Measurements from ENCODE around the gene YOD1.
A peak's percentile ranks its signal among the peaks of the same experiment; 100 is the strongest.

YOD1 gene

DNA sequence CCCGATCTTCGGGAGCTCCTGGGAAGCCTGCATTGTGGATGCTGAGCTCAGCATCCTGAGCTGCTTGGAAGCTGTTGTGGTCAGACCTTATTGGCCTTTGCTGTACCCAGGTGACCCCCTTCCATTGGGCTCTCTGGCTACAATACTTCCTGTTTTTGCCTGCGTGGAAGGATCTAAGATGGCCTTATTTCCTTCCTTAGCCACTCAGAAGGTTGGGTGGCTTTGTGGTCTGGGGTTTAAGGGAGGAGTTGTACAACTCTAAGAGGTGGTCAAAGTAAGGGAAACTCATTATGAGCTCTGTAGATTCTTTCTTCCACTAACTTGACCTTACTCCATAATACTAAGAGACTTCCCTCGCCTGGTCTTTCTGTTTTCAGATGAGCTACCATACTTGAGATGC, 19.8 kb upstream of the YOD1 start:
- H3K4me3 ChIP-seq (replicated peaks; ENCODE audit: insufficient read depth, low read length): no peak overlapping the region

DNA sequence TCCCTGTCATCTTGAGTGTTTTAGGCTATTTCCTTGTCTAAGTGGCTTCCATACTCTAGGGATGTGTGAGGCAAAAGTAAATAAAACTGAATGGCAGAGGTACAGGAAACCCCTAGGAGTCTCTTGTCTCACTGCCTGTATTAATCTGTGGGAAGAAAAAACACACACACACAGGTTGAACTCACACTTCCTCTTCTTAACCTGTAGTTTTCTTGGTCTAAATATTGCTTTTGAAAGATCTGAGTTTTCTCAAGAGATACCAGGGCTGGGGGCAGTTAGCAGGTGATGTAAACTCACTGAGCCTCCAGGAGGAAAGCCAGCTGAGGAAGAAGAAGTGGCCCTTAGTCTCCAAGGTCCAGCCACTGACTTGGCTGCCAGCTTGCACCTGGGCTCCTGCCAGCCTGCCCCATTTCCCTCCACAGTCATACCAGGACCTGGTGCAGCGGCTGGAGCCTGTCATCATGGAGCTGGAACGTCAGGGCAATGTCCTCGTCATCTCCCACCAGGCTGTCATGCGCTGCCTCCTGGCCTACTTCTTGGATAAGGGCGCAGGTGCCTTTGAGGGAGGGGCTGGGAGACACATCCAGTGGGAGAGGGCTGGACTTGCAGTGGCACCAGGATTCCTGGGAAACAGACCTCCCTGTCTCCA, 19.0 kb upstream of the YOD1 start:
- H3K4me3 ChIP-seq (replicated peaks; ENCODE audit: insufficient read depth, low read length): no peak overlapping the region
- peak; percentile 85 for TF ChIP-seq SPI1 (IDR thresholded peaks at IDR 0.05; ENCODE audit: borderline replicate concordance, low read depth)
- TF ChIP-seq, protein P1, sequence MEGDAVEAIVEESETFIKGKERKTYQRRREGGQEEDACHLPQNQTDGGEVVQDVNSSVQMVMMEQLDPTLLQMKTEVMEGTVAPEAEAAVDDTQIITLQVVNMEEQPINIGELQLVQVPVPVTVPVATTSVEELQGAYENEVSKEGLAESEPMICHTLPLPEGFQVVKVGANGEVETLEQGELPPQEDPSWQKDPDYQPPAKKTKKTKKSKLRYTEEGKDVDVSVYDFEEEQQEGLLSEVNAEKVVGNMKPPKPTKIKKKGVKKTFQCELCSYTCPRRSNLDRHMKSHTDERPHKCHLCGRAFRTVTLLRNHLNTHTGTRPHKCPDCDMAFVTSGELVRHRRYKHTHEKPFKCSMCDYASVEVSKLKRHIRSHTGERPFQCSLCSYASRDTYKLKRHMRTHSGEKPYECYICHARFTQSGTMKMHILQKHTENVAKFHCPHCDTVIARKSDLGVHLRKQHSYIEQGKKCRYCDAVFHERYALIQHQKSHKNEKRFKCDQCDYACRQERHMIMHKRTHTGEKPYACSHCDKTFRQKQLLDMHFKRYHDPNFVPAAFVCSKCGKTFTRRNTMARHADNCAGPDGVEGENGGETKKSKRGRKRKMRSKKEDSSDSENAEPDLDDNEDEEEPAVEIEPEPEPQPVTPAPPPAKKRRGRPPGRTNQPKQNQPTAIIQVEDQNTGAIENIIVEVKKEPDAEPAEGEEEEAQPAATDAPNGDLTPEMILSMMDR (IDR thresholded peaks at IDR 0.05; ENCODE audit: insufficient read depth, low read length): no peak
- H3K27ac ChIP-seq (replicated peaks): peak overlapping the region; percentile 32
- DNase-seq (ENCODE audit: low read depth in 1 of 2, low spot score in 1 of 2): peak; percentile 26 to 48
- no peaks in the 10 kb centered on the region for H3K27me3 ChIP-seq (ENCODE audit: insufficient read depth, poor library complexity, severe bottlenecking)

More for the DNA sequence above, 19.8 kb upstream of the YOD1 start:
- DNase-seq (ENCODE audit: low read depth in 1 of 2, low spot score in 1 of 2): peak in 1 of 2 experiments; percentile 90
- TF ChIP-seq POLR2AphosphoS5 (IDR thresholded peaks at IDR 0.05; ENCODE audit: low read depth): 0 out of 2 replicates have a peak, but pooled peaks have one; percentile 28
- TF ChIP-seq, protein P2, sequence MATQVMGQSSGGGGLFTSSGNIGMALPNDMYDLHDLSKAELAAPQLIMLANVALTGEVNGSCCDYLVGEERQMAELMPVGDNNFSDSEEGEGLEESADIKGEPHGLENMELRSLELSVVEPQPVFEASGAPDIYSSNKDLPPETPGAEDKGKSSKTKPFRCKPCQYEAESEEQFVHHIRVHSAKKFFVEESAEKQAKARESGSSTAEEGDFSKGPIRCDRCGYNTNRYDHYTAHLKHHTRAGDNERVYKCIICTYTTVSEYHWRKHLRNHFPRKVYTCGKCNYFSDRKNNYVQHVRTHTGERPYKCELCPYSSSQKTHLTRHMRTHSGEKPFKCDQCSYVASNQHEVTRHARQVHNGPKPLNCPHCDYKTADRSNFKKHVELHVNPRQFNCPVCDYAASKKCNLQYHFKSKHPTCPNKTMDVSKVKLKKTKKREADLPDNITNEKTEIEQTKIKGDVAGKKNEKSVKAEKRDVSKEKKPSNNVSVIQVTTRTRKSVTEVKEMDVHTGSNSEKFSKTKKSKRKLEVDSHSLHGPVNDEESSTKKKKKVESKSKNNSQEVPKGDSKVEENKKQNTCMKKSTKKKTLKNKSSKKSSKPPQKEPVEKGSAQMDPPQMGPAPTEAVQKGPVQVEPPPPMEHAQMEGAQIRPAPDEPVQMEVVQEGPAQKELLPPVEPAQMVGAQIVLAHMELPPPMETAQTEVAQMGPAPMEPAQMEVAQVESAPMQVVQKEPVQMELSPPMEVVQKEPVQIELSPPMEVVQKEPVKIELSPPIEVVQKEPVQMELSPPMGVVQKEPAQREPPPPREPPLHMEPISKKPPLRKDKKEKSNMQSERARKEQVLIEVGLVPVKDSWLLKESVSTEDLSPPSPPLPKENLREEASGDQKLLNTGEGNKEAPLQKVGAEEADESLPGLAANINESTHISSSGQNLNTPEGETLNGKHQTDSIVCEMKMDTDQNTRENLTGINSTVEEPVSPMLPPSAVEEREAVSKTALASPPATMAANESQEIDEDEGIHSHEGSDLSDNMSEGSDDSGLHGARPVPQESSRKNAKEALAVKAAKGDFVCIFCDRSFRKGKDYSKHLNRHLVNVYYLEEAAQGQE (IDR thresholded peaks at IDR 0.05; ENCODE audit: insufficient replicate concordance, low read depth): no peak
- no peaks in the 10 kb centered on the region for H3K27me3 ChIP-seq (ENCODE audit: insufficient read depth, poor library complexity, severe bottlenecking)
- H3K27ac ChIP-seq (replicated peaks): peak overlapping the region; percentile 32

DNA sequence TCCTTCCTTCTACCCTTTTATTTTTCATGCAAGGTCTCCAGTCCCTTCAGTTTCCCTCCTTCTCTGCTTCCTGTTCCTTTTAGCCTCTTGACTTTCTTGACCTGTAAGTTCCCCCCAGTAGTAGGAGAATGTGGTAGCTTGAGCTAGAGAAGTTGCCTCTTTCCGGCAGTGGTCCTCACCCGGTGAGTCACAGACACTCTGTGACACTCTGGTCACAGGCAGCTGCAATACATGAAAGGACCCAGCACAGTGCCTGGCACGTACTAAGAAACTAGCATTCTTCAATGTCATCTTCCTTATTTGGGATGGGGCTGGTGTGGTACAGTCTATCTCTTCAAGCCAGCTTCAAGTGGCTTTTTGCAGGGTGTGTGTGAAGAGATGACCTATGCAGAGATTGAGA, 18.1 kb upstream of the YOD1 start:
- Histone ChIP-seq H3K27me3 (ENCODE audit: insufficient read depth, poor library complexity, severe bottlenecking) (no peaks in the 10 kb centered on the region), H3K4me3 (replicated peaks; ENCODE audit: insufficient read depth, low read length) (no peak overlapping the region)
- peak; percentile 73 to 77 for DNase-seq (ENCODE audit: low read depth in 1 of 2, low spot score in 1 of 2)

DNA sequence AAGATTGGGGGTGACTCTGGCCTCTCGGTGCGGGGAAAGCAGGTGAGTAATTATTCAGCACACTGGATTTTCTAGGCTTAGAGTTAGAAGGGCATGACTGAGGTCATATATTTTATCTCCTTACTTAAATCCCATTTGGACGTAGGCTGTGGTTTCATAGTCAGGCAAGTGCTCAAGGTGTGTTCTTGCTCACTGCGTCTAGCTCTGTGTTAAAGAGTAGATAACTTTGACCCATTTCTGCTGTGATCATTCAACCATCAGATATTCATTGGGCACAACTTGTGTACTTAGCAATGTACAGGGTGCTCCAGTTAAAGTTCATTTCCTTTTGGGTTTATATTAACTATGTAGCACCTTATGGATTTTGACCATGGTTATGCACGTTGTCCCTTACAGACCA, 16.7 kb upstream of the YOD1 start:
- TF ChIP-seq SPI1 (IDR thresholded peaks at IDR 0.05; ENCODE audit: borderline replicate concordance, low read depth): no peak

More for the DNA sequence above, 18.1 kb upstream of the YOD1 start:
- peak overlapping the region; percentile 31; the same call in 1 of the 2 replicates for H3K27ac ChIP-seq (replicated peaks)
- TF ChIP-seq SPI1 (IDR thresholded peaks at IDR 0.05; ENCODE audit: borderline replicate concordance, low read depth) (no peak), POLR2AphosphoS5 (IDR thresholded peaks at IDR 0.05; ENCODE audit: low read depth) (no peak), GABPA (IDR thresholded peaks at IDR 0.05; ENCODE audit: low read depth) (no peak)
- TF ChIP-seq, protein P1 (IDR thresholded peaks at IDR 0.05; ENCODE audit: insufficient read depth, low read length): no peak
- TF ChIP-seq, protein P2 (IDR thresholded peaks at IDR 0.05; ENCODE audit: insufficient replicate concordance, low read depth): no peak

DNA sequence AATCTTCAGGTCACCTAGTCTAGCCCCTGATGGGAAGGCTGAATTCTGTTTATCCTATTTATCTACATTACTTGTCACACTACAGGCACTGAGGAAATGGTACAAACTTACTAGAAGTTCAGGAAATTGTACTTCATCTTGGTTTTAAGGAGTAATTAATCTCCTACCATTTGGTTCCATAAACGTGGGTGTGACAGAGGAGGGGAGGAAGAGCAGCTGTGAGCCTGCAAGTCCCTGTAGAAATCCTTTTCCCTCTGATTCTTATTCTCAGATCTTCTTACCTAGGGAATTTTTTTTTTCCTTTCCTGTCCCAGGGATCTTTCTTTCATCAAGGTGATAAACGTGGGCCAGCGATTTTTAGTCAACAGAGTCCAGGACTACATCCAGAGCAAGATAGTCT, 16.2 kb upstream of the YOD1 start:
- H3K27ac ChIP-seq (replicated peaks): no peak overlapping the region
- DNase-seq (ENCODE audit: low read depth in 1 of 2, low spot score in 1 of 2): no peak
- H3K27me3 ChIP-seq (ENCODE audit: insufficient read depth, poor library complexity, severe bottlenecking): no peaks in the 10 kb centered on the region
- H3K4me3 ChIP-seq (replicated peaks; ENCODE audit: insufficient read depth, low read length): no peak overlapping the region
- TF ChIP-seq SPI1 (IDR thresholded peaks at IDR 0.05; ENCODE audit: borderline replicate concordance, low read depth): no peak
- TF ChIP-seq, protein P2 (IDR thresholded peaks at IDR 0.05; ENCODE audit: insufficient replicate concordance, low read depth): no peak
- no peak for TF ChIP-seq POLR2AphosphoS5 (IDR thresholded peaks at IDR 0.05; ENCODE audit: low read depth)
- TF ChIP-seq, protein P1 (IDR thresholded peaks at IDR 0.05; ENCODE audit: insufficient read depth, low read length): no peak
- no peak for TF ChIP-seq GABPA (IDR thresholded peaks at IDR 0.05; ENCODE audit: low read depth)

More for the DNA sequence above, 16.7 kb upstream of the YOD1 start:
- Histone ChIP-seq H3K27ac (replicated peaks) (no peak overlapping the region), H3K27me3 (ENCODE audit: insufficient read depth, poor library complexity, severe bottlenecking) (no peaks in the 10 kb centered on the region), H3K4me3 (replicated peaks; ENCODE audit: insufficient read depth, low read length) (no peak overlapping the region)
- DNase-seq (ENCODE audit: low read depth in 1 of 2, low spot score in 1 of 2): no peak
